Esophagus squamous epithelium (tissue), 4 donors: ENCODE results near the gene SLC41A1.

Source experiments
- CTCF ChIP-seq, 6 experiments: fragments of 450-650 bp in 4 of 6; fragments of 200-600 bp in 2 of 6; sonication (generic) in 2 of 6; IDR thresholded peaks; one replicate each; pipeline ENCODE4 v1.5.1; 2016 to 2019; ENCODE audit warnings: antibody characterized with exemption in 6 of 6, mild to moderate bottlenecking in 4 of 6, moderate library complexity in 4 of 6
- POLR2A ChIP-seq, 4 donors: fragments of 450-650 bp; IDR thresholded peaks; one replicate each; pipeline ENCODE4 v1.6.1; 2017; ENCODE audit warnings: antibody characterized with exemption in 4 of 4, mild to moderate bottlenecking in 4 of 4, moderate library complexity in 3 of 4

DNA sequence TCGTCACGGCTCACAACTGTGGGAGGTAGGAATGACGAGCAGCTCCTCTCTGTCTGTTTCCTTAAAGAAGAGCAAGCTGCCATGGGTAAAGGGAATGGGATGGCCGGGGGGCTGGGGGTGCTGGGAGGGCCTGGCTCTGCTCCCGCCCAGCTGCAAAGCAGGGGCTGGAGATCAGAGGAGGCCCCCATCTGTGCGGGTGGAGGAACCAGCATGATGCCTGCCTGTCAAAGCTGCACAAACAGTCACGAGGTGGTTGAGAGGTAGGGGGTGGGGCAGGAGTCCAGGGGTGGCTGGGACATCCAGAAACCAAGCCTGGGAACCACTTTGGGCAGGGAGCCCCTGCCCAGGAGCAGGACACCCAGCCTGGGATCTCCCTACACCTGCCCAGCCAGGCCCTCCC is 12.6 kb downstream of the SLC41A1 start:
- TF ChIP-seq CTCF (IDR thresholded peaks at IDR 0.05): no peak
- TF ChIP-seq POLR2A (IDR thresholded peaks at IDR 0.05): no peak
